Neural cell (in vitro differentiated cells): ENCODE measurements around the gene GNA15. TPM values are rescaled to one million over a fixed set of nuclear protein-coding genes. Genes with fewer than 3 reads are reported as not detected.
A peak's percentile ranks its signal among the peaks of the same experiment; 100 is the strongest.

Experiments
- H2AFZ ChIP-seq: fragments of 200-600, 300-800 bp; sonication (generic), shearing (Covaris generic); 2 replicates; pipeline ENCODE4 v1.6.0; 2014; ENCODE audit warnings: low read depth, mild to moderate bottlenecking, antibody characterized with exemption, low read length, moderate library complexity
- H3F3A ChIP-seq: fragments of 200-600 bp; shearing (Covaris generic); 2 replicates; pipeline ENCODE4 v1.6.1; 2016; ENCODE audit warnings: mild to moderate bottlenecking, moderate library complexity, mixed read lengths, antibody characterized with exemption, low read length; ENCODE audit not compliant: insufficient read depth, poor library complexity, severe bottlenecking
- H3K27ac ChIP-seq: fragments of 200-600, 300-800 bp; sonication (generic), shearing (Covaris generic); 2 replicates; pipeline ENCODE4 v1.5.1; 2014; ENCODE audit warnings: mild to moderate bottlenecking, low read length, moderate library complexity
- H3K27me3 ChIP-seq: fragments of 300-800, 200-600 bp; sonication (generic), shearing (Covaris generic); 2 replicates; pipeline ENCODE4 v1.6.0; 2014; ENCODE audit warnings: mild to moderate bottlenecking, low read depth, low read length, moderate library complexity; ENCODE audit not compliant: insufficient read depth
- H3K36me3 ChIP-seq: fragments of 300-800, 200-600 bp; sonication (generic), shearing (Covaris generic); 2 replicates; pipeline ENCODE4 v1.5.1; 2014; ENCODE audit warnings: mild to moderate bottlenecking, antibody characterized with exemption, low read length, moderate library complexity; ENCODE audit not compliant: insufficient read depth
- H3K4me2 ChIP-seq: fragments of 300-800, 200-600 bp; sonication (generic), shearing (Covaris generic); 2 replicates; pipeline ENCODE4 v1.6.0; 2014; ENCODE audit warnings: mild to moderate bottlenecking, low read length
- H3K4me3 ChIP-seq: fragments of 300-800, 200-600 bp; sonication (generic), shearing (Covaris generic); 2 replicates; pipeline ENCODE4 v1.5.1; 2014; ENCODE audit warnings: mild to moderate bottlenecking, low read length, moderate library complexity
- H3K79me2 ChIP-seq: fragments of 200-600 bp; shearing (Covaris generic); replicated peaks from 2 replicates; pipeline ENCODE4 v1.6.0; 2014; ENCODE audit warnings: mild to moderate bottlenecking, low read length, moderate library complexity; ENCODE audit not compliant: insufficient read depth
- H3K9ac ChIP-seq: fragments of 300-800, 200-600 bp; sonication (generic), shearing (Covaris generic); 2 replicates; pipeline ENCODE4 v1.6.1; 2016; ENCODE audit warnings: mild to moderate bottlenecking, low read length, mixed read lengths
- H3K9me2 ChIP-seq: fragments of 200-600 bp; shearing (Covaris generic); 2 replicates; pipeline ENCODE4 v1.6.1; 2016; ENCODE audit warnings: mild to moderate bottlenecking, low read length, mixed read lengths; ENCODE audit not compliant: insufficient read depth
- H3K9me3 ChIP-seq: fragments of 200-600, 300-800 bp; sonication (generic), shearing (Covaris generic); 2 replicates; pipeline ENCODE4 v1.6.1; 2016; ENCODE audit warnings: mild to moderate bottlenecking, mixed run types, low read length, moderate library complexity, mixed read lengths
- H4K20me1 ChIP-seq: fragments of 200-600 bp; shearing (Covaris generic); 2 replicates; pipeline ENCODE4 v1.6.1; 2016; ENCODE audit warnings: mild to moderate bottlenecking, mixed run types; ENCODE audit not compliant: insufficient read depth
- CTCF ChIP-seq: fragments of 450-650 bp; IDR thresholded peaks from 2 replicates; pipeline ENCODE4 v1.5.1; 2014; ENCODE audit warnings: antibody characterized with exemption, mild to moderate bottlenecking, moderate library complexity; ENCODE audit not compliant: poor library complexity, severe bottlenecking
- EP300 ChIP-seq: fragments of 450-650 bp; conservative IDR thresholded peaks from 2 replicates; pipeline ENCODE4 v1.6.1; 2014; ENCODE audit warnings: antibody characterized with exemption, mild to moderate bottlenecking, moderate library complexity; ENCODE audit not compliant: poor library complexity, severe bottlenecking
- EZH2 ChIP-seq: fragments of 200-600, 300-800 bp; shearing (Covaris generic), sonication (generic); IDR thresholded peaks from 2 replicates; pipeline ENCODE4 v1.6.1; 2014; ENCODE audit warnings: antibody characterized with exemption, low read length, borderline replicate concordance, mild to moderate bottlenecking; ENCODE audit not compliant: insufficient read depth, poor library complexity, severe bottlenecking
- MXI1 ChIP-seq: fragments of 450-650 bp; conservative IDR thresholded peaks from 2 replicates; pipeline ENCODE4 v1.6.1; 2014; ENCODE audit warnings: antibody characterized with exemption, mild to moderate bottlenecking; ENCODE audit not compliant: poor library complexity, severe bottlenecking
- POLR2AphosphoS5 ChIP-seq: IDR thresholded peaks from 2 replicates; pipeline ENCODE4 v1.6.1; 2012
- RAD21 ChIP-seq: fragments of 450-650 bp; conservative IDR thresholded peaks from 2 replicates; pipeline ENCODE4 v1.6.1; 2014; ENCODE audit warnings: antibody characterized with exemption, mild to moderate bottlenecking, moderate library complexity
- REST ChIP-seq: IDR thresholded peaks from 2 replicates; pipeline ENCODE4 v1.6.1; 2012; ENCODE audit warnings: borderline replicate concordance
- SMC3 ChIP-seq: fragments of 450-650 bp; conservative IDR thresholded peaks from 2 replicates; pipeline ENCODE4 v1.6.1; 2014; ENCODE audit warnings: antibody characterized with exemption, mild to moderate bottlenecking, moderate library complexity; ENCODE audit not compliant: poor library complexity
- TAF1 ChIP-seq: IDR thresholded peaks from 2 replicates; pipeline ENCODE4 v1.6.1; 2012; ENCODE audit warnings: low read depth
- polyA plus RNA-seq: library from polyadenylated mRNA; depleted of rRNA; stranded (reverse); fragments of >200 nt; gene quantifications from 2 replicates; pipeline ENCODE4 v1.2.3, GENCODE V29; 2014

Gene GNA15
- polyA plus RNA-seq, 1 donor from 2014 or later = not detected

- Histone ChIP-seq H3K79me2 (peaks cover 37% of the 10 kb centered on the region), H3K4me3 (peak overlapping the region; percentile 97), H4K20me1 (peaks cover 11% of the 10 kb centered on the region), H3K27me3 (no peaks in the 10 kb centered on the region), H3K9ac (peak overlapping the region; percentile 81), H3K36me3 (no peaks in the 10 kb centered on the region), H2AFZ (no peak overlapping the region), H3K4me2 (peak overlapping the region; percentile 91), H3K27ac (no peak overlapping the region), H3F3A (no peaks in the 10 kb centered on the region), H3K9me3 (no peaks in the 10 kb centered on the region), H3K9me2 (no peaks in the 10 kb centered on the region)
- TF ChIP-seq MXI1 (peak; percentile 7), REST (no peak)
Observed at GRCh38 chr19:3096267-3096901, 39.4 kb upstream of the GNA15 start.

- Histone ChIP-seq H3K9me3 (no peaks in the 10 kb centered on the region), H4K20me1 (peaks cover 11% of the 10 kb centered on the region), H3K4me2 (no peak overlapping the region), H3K27me3 (no peaks in the 10 kb centered on the region), H3K9ac (no peak overlapping the region), H3K27ac (no peak overlapping the region), H3K9me2 (no peaks in the 10 kb centered on the region), H3K79me2 (peaks cover 37% of the 10 kb centered on the region), H3K4me3 (peak overlapping the region; percentile 97), H3F3A (no peaks in the 10 kb centered on the region), H2AFZ (no peak overlapping the region), H3K36me3 (no peaks in the 10 kb centered on the region)
- TF ChIP-seq MXI1 (no peak), POLR2AphosphoS5 (no peak), RAD21 (no peak), EZH2 (no peak), CTCF (no peak), TAF1 (no peak), EP300 (no peak), REST (no peak), SMC3 (no peak)
Observed at GRCh38 chr19:3096902-3097326, 38.9 kb upstream of the GNA15 start.
